Measurements from ENCODE around the gene SHROOM1. TPM values are rescaled to one million over a fixed set of nuclear protein-coding genes. Genes with fewer than 3 reads are reported as not detected.

SHROOM1 gene
- total and polyA plus RNA-seq, 9 of the 15 experiments (the other 6 are each of a cell fraction or from before 2014, with no cell fraction given): 0.44 to 26.5 (median 11.9) TPM

- TF ChIP-seq CBFA2T2 (conservative IDR thresholded peaks at IDR 0.05) (no peak), BCOR (IDR thresholded peaks at IDR 0.05) (no peak), BCLAF1 (IDR thresholded peaks at IDR 0.05; ENCODE audit: borderline replicate concordance in 1 of 2, control insufficient read depth in 1 of 2, low read depth in 2 of 2, low read length in 1 of 2) (no peak), ZNF57 (CRISPR knock-in tag; IDR thresholded peaks at IDR 0.05) (no peak), JUN (IDR thresholded peaks at IDR 0.05; ENCODE audit: borderline replicate concordance, low read depth, low read length) (no peak), JUN (CRISPR knock-in tag; IDR thresholded peaks at IDR 0.05; ENCODE audit: borderline replicate concordance) (peak; percentile 79; the same call in 1 of the 2 replicates), TFAP4 (CRISPR knock-in tag; IDR thresholded peaks at IDR 0.05; ENCODE audit: borderline replicate concordance) (no peak), ZNF431 (CRISPR knock-in tag; IDR thresholded peaks at IDR 0.05) (no peak), RB1 (IDR thresholded peaks at IDR 0.05; ENCODE audit: low read depth) (peak; percentile 66), ZNF512 (tag; IDR thresholded peaks at IDR 0.05) (no peak), BRCA1 (IDR thresholded peaks at IDR 0.05) (no peak), BRCA1 (CRISPR knock-in tag; IDR thresholded peaks at IDR 0.05) (no peak), KLF6 (CRISPR knock-in tag; IDR thresholded peaks at IDR 0.05; ENCODE audit: borderline replicate concordance) (no peak), DPF2 (IDR thresholded peaks at IDR 0.05) (peak; percentile 39; the same call in 1 of the 2 replicates), BRD9 (IDR thresholded peaks at IDR 0.05; ENCODE audit: low read depth, partially characterized antibody) (peak; percentile 82), MEF2D (tag; conservative IDR thresholded peaks at IDR 0.05; ENCODE audit: low read depth) (0 out of 2 replicates have a peak, but pooled peaks have one; percentile 54), RBM22 (IDR thresholded peaks at IDR 0.05; ENCODE audit: low read depth, low read length, poor library complexity, severe bottlenecking) (no peak), ZHX1 (conservative IDR thresholded peaks at IDR 0.05; ENCODE audit: low read length) (no peak), TEAD1 (CRISPR knock-in tag; IDR thresholded peaks at IDR 0.05) (peak; percentile 12 to 72; a peak in 2 of 4 replicates), ZNF146 (CRISPR knock-in tag; IDR thresholded peaks at IDR 0.05; ENCODE audit: unreplicated experiment) (no peak)
Observed at GRCh38 chr5:132865668-132866341, 35.4 kb upstream of the SHROOM1 start (continued).

All from K562 (cell line).